ENCODE data around the gene KIRREL3. TPM values are rescaled to one million over a fixed set of nuclear protein-coding genes. Genes with fewer than 3 reads are reported as not detected.
"Not testable (repeated sequence)": the region's sequence is repeated elsewhere in the genome, so short reads cannot be mapped to it uniquely, and the experiment has no call there.

KIRREL3 gene
- total RNA-seq, 1 donor from 2014 or later: not detected

GRCh38 chr11:126383339-126384335 is 616.9 kb downstream of the KIRREL3 start:
- intact Hi-C loops (cut with DNase I): no loop called here
- Histone ChIP-seq H3K36me3 (no peaks in the 10 kb centered on the region), H3K4me1 (peaks cover 16% of the 10 kb centered on the region), H3K4me3 (no peak overlapping the region), H3K9me3 (no peaks in the 10 kb centered on the region), H3K27me3 (no peaks in the 10 kb centered on the region), H3K27ac (no peak overlapping the region)
- ATAC-seq (no peak), DNase-seq (peak; percentile 63)
- TF ChIP-seq CTCF (IDR thresholded peaks at IDR 0.05): no peak

GRCh38 chr11:126382641-126383040 is 617.9 kb downstream of the KIRREL3 start:
- peak; percentile 34 for DNase-seq
- ATAC-seq; H3K27ac ChIP-seq; intact Hi-C loops (cut with DNase I); H3K27me3 ChIP-seq; H3K36me3 ChIP-seq; H3K4me3 ChIP-seq; H3K9me3 ChIP-seq: not testable (repeated sequence)
- peaks cover 16% of the 10 kb centered on the region for H3K4me1 ChIP-seq

GRCh38 chr11:126381960-126382359 is 618.6 kb downstream of the KIRREL3 start:
- H3K4me3 ChIP-seq; DNase-seq; H3K27me3 ChIP-seq; H3K36me3 ChIP-seq; H3K9me3 ChIP-seq; H3K27ac ChIP-seq; intact Hi-C loops (cut with DNase I): not testable (repeated sequence)
- peaks cover 11% of the 10 kb centered on the region for H3K4me1 ChIP-seq
- peak; percentile 33 for ATAC-seq

- Histone ChIP-seq H3K4me3 (no peak overlapping the region), H3K9me3 (no peaks in the 10 kb centered on the region), H3K27ac (no peak overlapping the region), H3K36me3 (no peaks in the 10 kb centered on the region), H3K27me3 (no peaks in the 10 kb centered on the region), H3K4me1 (peaks cover under 1% of the 10 kb centered on the region)
- TF ChIP-seq CTCF (IDR thresholded peaks at IDR 0.05): no peak
- intact Hi-C loops (cut with DNase I): no loop called here
- DNase-seq (peak; percentile 50), ATAC-seq (no peak)
Measured at GRCh38 chr11:126380909-126381308, 619.7 kb downstream of the KIRREL3 start.

GRCh38 chr11:126378763-126379162 is 621.8 kb downstream of the KIRREL3 start:
- no peak for TF ChIP-seq CTCF (IDR thresholded peaks at IDR 0.05)
- no peaks in the 10 kb centered on the region for H3K36me3 ChIP-seq
- no peaks in the 10 kb centered on the region for H3K27me3 ChIP-seq
- no peak overlapping the region for H3K27ac ChIP-seq
- DNase-seq (no peak), ATAC-seq (no peak)
- no peaks in the 10 kb centered on the region for H3K9me3 ChIP-seq
- peaks cover 3% of the 10 kb centered on the region for H3K4me1 ChIP-seq
- H3K4me3 ChIP-seq: no peak overlapping the region
- intact Hi-C loops (cut with DNase I): no loop called here

- peaks cover 10% of the 10 kb centered on the region for H3K4me1 ChIP-seq
- ATAC-seq: no peak
- no peak for DNase-seq
- no peaks in the 10 kb centered on the region for H3K9me3 ChIP-seq
- H3K36me3 ChIP-seq: no peaks in the 10 kb centered on the region
- H3K4me3 ChIP-seq: no peak overlapping the region
- no peak for TF ChIP-seq CTCF (IDR thresholded peaks at IDR 0.05)
- intact Hi-C loops (cut with DNase I): no loop called here
- no peak overlapping the region for H3K27ac ChIP-seq
- H3K27me3 ChIP-seq: no peaks in the 10 kb centered on the region
Measured at GRCh38 chr11:126375726-126376125, 624.8 kb downstream of the KIRREL3 start.

- H3K4me3 ChIP-seq; intact Hi-C loops (cut with DNase I); H3K27ac ChIP-seq; H3K27me3 ChIP-seq; H3K9me3 ChIP-seq; H3K36me3 ChIP-seq: not testable (repeated sequence)
- ATAC-seq: peak; percentile 19
- H3K4me1 ChIP-seq: peaks cover 10% of the 10 kb centered on the region
- DNase-seq: peak; percentile 49
Measured at GRCh38 chr11:126374562-126375300, 625.8 kb downstream of the KIRREL3 start.

- Histone ChIP-seq H3K4me1 (peaks cover 18% of the 10 kb centered on the region), H3K27ac (peak overlapping the region; percentile 19)
- ATAC-seq (peak; percentile 70), DNase-seq (peak; percentile 63)
- intact Hi-C loops (cut with DNase I); H3K27me3 ChIP-seq; H3K36me3 ChIP-seq; H3K4me3 ChIP-seq; H3K9me3 ChIP-seq: not testable (repeated sequence)
Measured at GRCh38 chr11:126373389-126374066, 627.0 kb downstream of the KIRREL3 start.
